GM12872 (cell line): ENCODE results near the gene YKT6.

Experiments used
- TF ChIP-seq, protein P1 (sequence below): IDR thresholded peaks from 3 replicates; pipeline ENCODE4 v1.5.1; 2011; ENCODE audit warnings: low read depth, mild to moderate bottlenecking, low read length, moderate library complexity; ENCODE audit not compliant: insufficient read depth

Gene YKT6

GRCh38 chr7:44235582-44236332 is 35.0 kb downstream of the YKT6 start:
- TF ChIP-seq, protein P1, sequence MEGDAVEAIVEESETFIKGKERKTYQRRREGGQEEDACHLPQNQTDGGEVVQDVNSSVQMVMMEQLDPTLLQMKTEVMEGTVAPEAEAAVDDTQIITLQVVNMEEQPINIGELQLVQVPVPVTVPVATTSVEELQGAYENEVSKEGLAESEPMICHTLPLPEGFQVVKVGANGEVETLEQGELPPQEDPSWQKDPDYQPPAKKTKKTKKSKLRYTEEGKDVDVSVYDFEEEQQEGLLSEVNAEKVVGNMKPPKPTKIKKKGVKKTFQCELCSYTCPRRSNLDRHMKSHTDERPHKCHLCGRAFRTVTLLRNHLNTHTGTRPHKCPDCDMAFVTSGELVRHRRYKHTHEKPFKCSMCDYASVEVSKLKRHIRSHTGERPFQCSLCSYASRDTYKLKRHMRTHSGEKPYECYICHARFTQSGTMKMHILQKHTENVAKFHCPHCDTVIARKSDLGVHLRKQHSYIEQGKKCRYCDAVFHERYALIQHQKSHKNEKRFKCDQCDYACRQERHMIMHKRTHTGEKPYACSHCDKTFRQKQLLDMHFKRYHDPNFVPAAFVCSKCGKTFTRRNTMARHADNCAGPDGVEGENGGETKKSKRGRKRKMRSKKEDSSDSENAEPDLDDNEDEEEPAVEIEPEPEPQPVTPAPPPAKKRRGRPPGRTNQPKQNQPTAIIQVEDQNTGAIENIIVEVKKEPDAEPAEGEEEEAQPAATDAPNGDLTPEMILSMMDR = no peak

DNA sequence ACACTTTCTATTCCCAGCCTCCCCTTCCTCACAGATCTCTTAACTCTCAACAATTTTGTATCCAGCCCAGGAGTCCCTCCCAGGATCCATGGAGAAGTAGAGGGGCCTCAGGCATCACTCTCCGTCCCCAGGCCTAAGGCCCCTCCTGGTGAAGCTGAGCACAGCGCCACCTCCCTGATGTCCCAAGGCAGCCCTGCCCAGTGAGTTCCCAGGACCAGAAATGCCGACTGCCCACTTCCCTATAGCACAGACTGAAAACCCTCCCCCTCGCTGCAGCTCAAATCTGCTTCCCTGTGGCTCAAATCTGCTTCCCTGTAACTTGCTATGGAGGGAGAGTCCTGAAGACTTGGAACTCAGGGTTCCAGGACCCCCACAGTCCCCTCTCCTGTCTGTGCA is 35.6 kb downstream of the YKT6 start:
- TF ChIP-seq, protein P1 = no peak

DNA sequence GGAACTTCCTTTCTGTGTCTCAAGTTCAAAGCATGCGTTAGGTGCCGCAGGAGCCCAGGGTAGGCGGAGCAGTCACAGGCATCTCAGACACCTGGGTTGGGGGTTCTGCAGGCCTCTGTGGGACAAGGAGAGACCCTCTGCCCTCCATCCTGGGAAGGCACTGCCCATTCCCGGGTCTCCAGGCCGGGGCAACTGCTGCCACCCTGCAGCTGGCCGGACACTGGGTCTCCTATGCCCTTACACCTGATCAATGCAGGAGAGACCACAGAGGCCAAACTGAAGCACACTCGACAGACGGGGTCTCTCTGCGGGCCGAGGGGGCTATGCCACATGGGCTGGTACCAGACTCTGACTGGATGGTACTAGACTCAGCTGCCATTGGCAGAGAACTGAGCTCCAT is 36.9 kb downstream of the YKT6 start:
- TF ChIP-seq, protein P1 = no peak

GRCh38 chr7:44238116-44238695 is 37.4 kb downstream of the YKT6 start:
- TF ChIP-seq, protein P1 = no peak

- TF ChIP-seq, protein P1 = no peak
Observed at GRCh38 chr7:44239361-44239760, 38.6 kb downstream of the YKT6 start.

GRCh38 chr7:44240376-44240775 is 39.6 kb downstream of the YKT6 start:
- TF ChIP-seq, protein P1 = no peak

- TF ChIP-seq, protein P1 = peak; percentile 91
Observed at GRCh38 chr7:44240983-44241510, 40.3 kb downstream of the YKT6 start.
